Measurements from ENCODE around the gene MPDZ.

DNA sequence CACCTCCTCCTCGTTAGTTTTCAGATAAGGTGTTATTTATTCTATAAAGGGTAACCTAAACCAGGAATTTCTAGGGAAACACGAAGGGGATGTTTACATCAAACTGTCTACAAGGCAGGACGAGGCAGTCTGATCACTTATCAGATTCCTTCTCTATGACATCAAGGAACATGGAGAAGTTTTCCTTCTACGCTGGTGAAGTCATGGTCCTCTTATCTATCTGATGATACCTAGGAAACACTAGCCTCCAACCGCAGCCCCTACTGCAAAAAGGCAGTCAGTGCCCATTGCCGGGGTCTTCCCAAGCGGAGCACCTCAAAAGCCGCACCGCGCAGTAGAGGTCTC lies 1.5 kb downstream of the MPDZ start:
- TF ChIP-seq, protein P1, sequence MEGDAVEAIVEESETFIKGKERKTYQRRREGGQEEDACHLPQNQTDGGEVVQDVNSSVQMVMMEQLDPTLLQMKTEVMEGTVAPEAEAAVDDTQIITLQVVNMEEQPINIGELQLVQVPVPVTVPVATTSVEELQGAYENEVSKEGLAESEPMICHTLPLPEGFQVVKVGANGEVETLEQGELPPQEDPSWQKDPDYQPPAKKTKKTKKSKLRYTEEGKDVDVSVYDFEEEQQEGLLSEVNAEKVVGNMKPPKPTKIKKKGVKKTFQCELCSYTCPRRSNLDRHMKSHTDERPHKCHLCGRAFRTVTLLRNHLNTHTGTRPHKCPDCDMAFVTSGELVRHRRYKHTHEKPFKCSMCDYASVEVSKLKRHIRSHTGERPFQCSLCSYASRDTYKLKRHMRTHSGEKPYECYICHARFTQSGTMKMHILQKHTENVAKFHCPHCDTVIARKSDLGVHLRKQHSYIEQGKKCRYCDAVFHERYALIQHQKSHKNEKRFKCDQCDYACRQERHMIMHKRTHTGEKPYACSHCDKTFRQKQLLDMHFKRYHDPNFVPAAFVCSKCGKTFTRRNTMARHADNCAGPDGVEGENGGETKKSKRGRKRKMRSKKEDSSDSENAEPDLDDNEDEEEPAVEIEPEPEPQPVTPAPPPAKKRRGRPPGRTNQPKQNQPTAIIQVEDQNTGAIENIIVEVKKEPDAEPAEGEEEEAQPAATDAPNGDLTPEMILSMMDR (IDR thresholded peaks at IDR 0.05) = no peak
- TF ChIP-seq, protein P2, sequence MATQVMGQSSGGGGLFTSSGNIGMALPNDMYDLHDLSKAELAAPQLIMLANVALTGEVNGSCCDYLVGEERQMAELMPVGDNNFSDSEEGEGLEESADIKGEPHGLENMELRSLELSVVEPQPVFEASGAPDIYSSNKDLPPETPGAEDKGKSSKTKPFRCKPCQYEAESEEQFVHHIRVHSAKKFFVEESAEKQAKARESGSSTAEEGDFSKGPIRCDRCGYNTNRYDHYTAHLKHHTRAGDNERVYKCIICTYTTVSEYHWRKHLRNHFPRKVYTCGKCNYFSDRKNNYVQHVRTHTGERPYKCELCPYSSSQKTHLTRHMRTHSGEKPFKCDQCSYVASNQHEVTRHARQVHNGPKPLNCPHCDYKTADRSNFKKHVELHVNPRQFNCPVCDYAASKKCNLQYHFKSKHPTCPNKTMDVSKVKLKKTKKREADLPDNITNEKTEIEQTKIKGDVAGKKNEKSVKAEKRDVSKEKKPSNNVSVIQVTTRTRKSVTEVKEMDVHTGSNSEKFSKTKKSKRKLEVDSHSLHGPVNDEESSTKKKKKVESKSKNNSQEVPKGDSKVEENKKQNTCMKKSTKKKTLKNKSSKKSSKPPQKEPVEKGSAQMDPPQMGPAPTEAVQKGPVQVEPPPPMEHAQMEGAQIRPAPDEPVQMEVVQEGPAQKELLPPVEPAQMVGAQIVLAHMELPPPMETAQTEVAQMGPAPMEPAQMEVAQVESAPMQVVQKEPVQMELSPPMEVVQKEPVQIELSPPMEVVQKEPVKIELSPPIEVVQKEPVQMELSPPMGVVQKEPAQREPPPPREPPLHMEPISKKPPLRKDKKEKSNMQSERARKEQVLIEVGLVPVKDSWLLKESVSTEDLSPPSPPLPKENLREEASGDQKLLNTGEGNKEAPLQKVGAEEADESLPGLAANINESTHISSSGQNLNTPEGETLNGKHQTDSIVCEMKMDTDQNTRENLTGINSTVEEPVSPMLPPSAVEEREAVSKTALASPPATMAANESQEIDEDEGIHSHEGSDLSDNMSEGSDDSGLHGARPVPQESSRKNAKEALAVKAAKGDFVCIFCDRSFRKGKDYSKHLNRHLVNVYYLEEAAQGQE (IDR thresholded peaks at IDR 0.05; ENCODE audit: insufficient read depth in 1 of 2, low read depth in 2 of 2, low read length in 1 of 2) = no peak
